HUES64 (cell line): ENCODE results near the gene QRFPR. TPM values are rescaled to one million over a fixed set of nuclear protein-coding genes. Genes with fewer than 3 reads are reported as not detected.
"Not testable (repeated sequence)": the region's sequence is repeated elsewhere in the genome, so short reads cannot be mapped to it uniquely, and the experiment has no call there.

Experiments
- H3K27ac ChIP-seq: 2 replicates; pipeline ENCODE4 v1.7.0; 2013; ENCODE audit warnings: low read depth, low read length, inconsistent platforms
- H3K27me3 ChIP-seq: 2 replicates; pipeline ENCODE4 v1.6.1; 2013; ENCODE audit warnings: mild to moderate bottlenecking, low read length; ENCODE audit not compliant: insufficient read depth
- H3K36me3 ChIP-seq: 2 replicates; pipeline ENCODE4 v1.6.1; 2013; ENCODE audit warnings: mild to moderate bottlenecking, low read length; ENCODE audit not compliant: insufficient read depth
- H3K4me1 ChIP-seq: 2 replicates; pipeline ENCODE4 v1.6.1; 2013; ENCODE audit warnings: mild to moderate bottlenecking, low read length, moderate library complexity; ENCODE audit not compliant: insufficient read depth
- H3K4me3 ChIP-seq: 2 replicates; pipeline ENCODE4 v1.5.1; 2013; ENCODE audit warnings: mild to moderate bottlenecking, low read length, moderate library complexity
- H3K9ac ChIP-seq: 2 replicates; pipeline ENCODE4 v1.6.1; 2013; ENCODE audit warnings: mild to moderate bottlenecking, low read depth, low read length
- H3K9me3 ChIP-seq: 2 replicates; pipeline ENCODE4 v1.6.1; 2013; ENCODE audit warnings: low read depth, low read length; ENCODE audit not compliant: insufficient read depth
- WGBS: fragments of 150-250, 120-280 bp; methylation state at CpG from one replicate; pipeline ENCODE4 v1.1.7; 2013; ENCODE audit warnings: missing lambda C conversion rate; 5-methylcytosine and 5-hydroxymethylcytosine counted together
- polyA plus RNA-seq, 2 experiments: library from polyadenylated mRNA; stranded (reverse); fragments of 50-300 nt; gene quantifications; one replicate each; pipeline ENCODE4 v1.2.3, GENCODE V29; 2013

The QRFPR gene
- 0.70 TPM for polyA plus RNA-seq (2013, experiment 1 of 2)
- polyA plus RNA-seq (2013, experiment 2 of 2), result 0.32 TPM

- 7% methylated on average over 33 of the region's 35 CpGs for WGBS
- H3K27ac ChIP-seq, result no peak within 1 kb of the TSS
- no peaks in the 10 kb centered on the region for H3K36me3 ChIP-seq
- H3K9ac ChIP-seq, result peak within 1 kb of the TSS; percentile 69
- no peaks in the 10 kb centered on the region for H3K9me3 ChIP-seq
- H3K4me3 ChIP-seq, result peak within 1 kb of the TSS; percentile 60
- H3K4me1 ChIP-seq, result 0 out of 2 replicates have a peak, but pooled peaks cover 3% of the 10 kb centered on the region
- H3K27me3 ChIP-seq, result peaks cover 48% of the 10 kb centered on the region
Observed at GRCh38 chr4:121380776-121381462, at the start of gene QRFPR. Gene QRFPR, minus strand, starts transcription at chr4:121381018. Its CDS starts 371 bp downstream, at chr4:121380647.

- WGBS, result 95% methylated on average over 2 of the region's 2 CpGs
- H3K4me3 ChIP-seq, result no peak overlapping the region
- H3K27ac ChIP-seq, result no peak overlapping the region
- no peaks in the 10 kb centered on the region for H3K36me3 ChIP-seq
- no peaks in the 10 kb centered on the region for H3K9me3 ChIP-seq
- H3K4me1 ChIP-seq, result no peaks in the 10 kb centered on the region
- no peak overlapping the region for H3K9ac ChIP-seq
- H3K27me3 ChIP-seq, result no peaks in the 10 kb centered on the region
Observed at GRCh38 chr4:121428721-121429120, 47.9 kb upstream of the QRFPR start.

- Histone ChIP-seq H3K27ac (no peak overlapping the region), H3K4me3 (no peak overlapping the region), H3K9ac (no peak overlapping the region), H3K27me3 (no peaks in the 10 kb centered on the region), H3K9me3 (no peaks in the 10 kb centered on the region), H3K36me3 (no peaks in the 10 kb centered on the region), H3K4me1 (no peaks in the 10 kb centered on the region)
- WGBS, result 67% methylated on average over 4 of the region's 4 CpGs
Observed at GRCh38 chr4:121421594-121421993, 40.8 kb upstream of the QRFPR start.

GRCh38 chr4:121411151-121411744 is 30.4 kb upstream of the QRFPR start:
- Histone ChIP-seq H3K27ac (peak overlapping the region; percentile 58; the same call in 1 of the 2 replicates), H3K4me3 (no peak overlapping the region), H3K9ac (no peak overlapping the region), H3K27me3 (no peaks in the 10 kb centered on the region), H3K4me1 (peaks cover 5% of the 10 kb centered on the region; the same call in 1 of the 2 replicates), H3K9me3 (no peaks in the 10 kb centered on the region), H3K36me3 (no peaks in the 10 kb centered on the region)
- WGBS, result 23% methylated on average over 2 of the region's 2 CpGs

GRCh38 chr4:121408567-121408966 is 27.7 kb upstream of the QRFPR start:
- not testable (repeated sequence) for H3K9ac ChIP-seq, H3K36me3 ChIP-seq, H3K4me3 ChIP-seq, H3K27ac ChIP-seq, H3K27me3 ChIP-seq, H3K9me3 ChIP-seq, H3K4me1 ChIP-seq
- 90% methylated on average over 1 of the region's 2 CpGs for WGBS

GRCh38 chr4:121400632-121401031 is 19.8 kb upstream of the QRFPR start:
- H3K36me3 ChIP-seq, result no peaks in the 10 kb centered on the region
- no peak overlapping the region for H3K4me3 ChIP-seq
- WGBS, result 87% methylated on average over 2 of the region's 4 CpGs
- no peaks in the 10 kb centered on the region for H3K9me3 ChIP-seq
- H3K27me3 ChIP-seq, result no peaks in the 10 kb centered on the region
- no peak overlapping the region for H3K27ac ChIP-seq
- no peaks in the 10 kb centered on the region for H3K4me1 ChIP-seq
- no peak overlapping the region for H3K9ac ChIP-seq

GRCh38 chr4:121397941-121398601 is 17.3 kb upstream of the QRFPR start:
- Histone ChIP-seq H3K36me3 (no peaks in the 10 kb centered on the region), H3K27me3 (no peaks in the 10 kb centered on the region), H3K27ac (no peak overlapping the region), H3K9ac (no peak overlapping the region), H3K4me1 (no peaks in the 10 kb centered on the region), H3K4me3 (no peak overlapping the region), H3K9me3 (no peaks in the 10 kb centered on the region)
- WGBS, result 79% methylated on average over 1 of the region's 1 CpG

- Histone ChIP-seq H3K36me3 (no peaks in the 10 kb centered on the region), H3K4me3 (no peak overlapping the region), H3K4me1 (no peaks in the 10 kb centered on the region), H3K9ac (no peak overlapping the region), H3K9me3 (no peaks in the 10 kb centered on the region), H3K27me3 (no peaks in the 10 kb centered on the region), H3K27ac (no peak overlapping the region)
- WGBS, result 89% methylated on average over 3 of the region's 3 CpGs
Observed at GRCh38 chr4:121397434-121397833, 16.6 kb upstream of the QRFPR start.

GRCh38 chr4:121392426-121393086 is 11.7 kb upstream of the QRFPR start:
- H3K9me3 ChIP-seq, result 0 out of 2 replicates have a peak, but pooled peaks cover 4% of the 10 kb centered on the region
- H3K36me3 ChIP-seq, result no peaks in the 10 kb centered on the region
- no peak overlapping the region for H3K4me3 ChIP-seq
- H3K4me1 ChIP-seq, result no peaks in the 10 kb centered on the region
- no peaks in the 10 kb centered on the region for H3K27me3 ChIP-seq
- H3K9ac ChIP-seq, result no peak overlapping the region
- WGBS, result 72% methylated on average over 4 of the region's 5 CpGs
- H3K27ac ChIP-seq, result no peak overlapping the region

GRCh38 chr4:121390335-121390734 is 9.5 kb upstream of the QRFPR start:
- no peak overlapping the region for H3K9ac ChIP-seq
- no peaks in the 10 kb centered on the region for H3K4me1 ChIP-seq
- H3K27me3 ChIP-seq, result no peaks in the 10 kb centered on the region
- 94% methylated on average over 2 of the region's 2 CpGs for WGBS
- H3K4me3 ChIP-seq, result no peak overlapping the region
- no peaks in the 10 kb centered on the region for H3K36me3 ChIP-seq
- H3K9me3 ChIP-seq, result 0 out of 2 replicates have a peak, but pooled peaks cover 4% of the 10 kb centered on the region
- H3K27ac ChIP-seq, result no peak overlapping the region

GRCh38 chr4:121379276-121379675 is 1.5 kb downstream of the QRFPR start:
- no peaks in the 10 kb centered on the region for H3K36me3 ChIP-seq
- H3K4me3 ChIP-seq, result 0 out of 2 replicates have a peak overlapping the region, but pooled peaks have one; percentile 60
- 92% methylated on average over 2 of the region's 3 CpGs for WGBS
- no peak overlapping the region for H3K9ac ChIP-seq
- H3K27ac ChIP-seq, result no peak overlapping the region
- 0 out of 2 replicates have a peak, but pooled peaks cover 3% of the 10 kb centered on the region for H3K4me1 ChIP-seq
- peaks cover 48% of the 10 kb centered on the region for H3K27me3 ChIP-seq
- no peaks in the 10 kb centered on the region for H3K9me3 ChIP-seq
